T47D (cell line): ENCODE results near the gene ADAMTS8.

ENCODE experiments used
- DNase-seq, 2 experiments: peaks; one replicate each; pipeline versions ENCODE4 v3.0.0 to v3.0.0-alpha.2; 2011 to 2012; ENCODE audit warnings: low read depth in 1 of 2, low spot score in 1 of 2
- JUND ChIP-seq: IDR thresholded peaks from 2 replicates; pipeline ENCODE4 v1.6.1; 2012; ENCODE audit warnings: low read depth
- in situ Hi-C: cut with HindIII; loops from 2 replicates; pipeline ENCODE4 v1.10.0; 2016; ENCODE audit warnings: low sequenced_read_pairs, low pct_unique_long_range_greater_than_20kb

The ADAMTS8 gene

GRCh38 chr11:130408401-130408890, 20.0 kb downstream of the ADAMTS8 start:
- in situ Hi-C loops, result no loop called here
- TF ChIP-seq JUND, result no peak
- no peak for DNase-seq

GRCh38 chr11:130407978-130408377, 20.4 kb downstream of the ADAMTS8 start:
- no peak for TF ChIP-seq JUND
- DNase-seq, result no peak
- in situ Hi-C loops, result no loop called here

- in situ Hi-C loops, result no loop called here
- DNase-seq, result no peak
- no peak for TF ChIP-seq JUND
Observed at GRCh38 chr11:130405428-130405827, 23.0 kb downstream of the ADAMTS8 start.

- in situ Hi-C loops, result no loop called here
- no peak for TF ChIP-seq JUND
- DNase-seq, result no peak
Observed at GRCh38 chr11:130404727-130405126, 23.7 kb downstream of the ADAMTS8 start.

GRCh38 chr11:130403967-130404366, 24.4 kb downstream of the ADAMTS8 start:
- TF ChIP-seq JUND, result no peak
- in situ Hi-C loops, result no loop called here
- DNase-seq, result no peak

GRCh38 chr11:130403271-130403804, 25.1 kb downstream of the ADAMTS8 start:
- no peak for TF ChIP-seq JUND
- peak in 1 of 2 experiments; percentile 42 for DNase-seq
- in situ Hi-C loops, result no loop called here

- no peak for TF ChIP-seq JUND
- DNase-seq, result no peak
- in situ Hi-C loops, result no loop called here
Observed at GRCh38 chr11:130402570-130402969, 25.8 kb downstream of the ADAMTS8 start.

- TF ChIP-seq JUND, result no peak
- peak in 1 of 2 experiments; percentile 49 for DNase-seq
- in situ Hi-C loops, result no loop called here
Observed at GRCh38 chr11:130400781-130401483, 27.5 kb downstream of the ADAMTS8 start.

GRCh38 chr11:130399196-130399595, 29.2 kb downstream of the ADAMTS8 start:
- DNase-seq, result no peak
- TF ChIP-seq JUND, result no peak
- in situ Hi-C loops, result no loop called here

- no peak for DNase-seq
- TF ChIP-seq JUND, result no peak
- in situ Hi-C loops, result no loop called here
Observed at GRCh38 chr11:130397780-130398179, 30.6 kb downstream of the ADAMTS8 start.

- in situ Hi-C loops, result no loop called here
- DNase-seq, result no peak
- TF ChIP-seq JUND, result no peak
Observed at GRCh38 chr11:130396965-130397364, 31.4 kb downstream of the ADAMTS8 start.

GRCh38 chr11:130394615-130395014, 33.8 kb downstream of the ADAMTS8 start:
- TF ChIP-seq JUND, result no peak
- in situ Hi-C loops, result no loop called here
- DNase-seq, result no peak

- DNase-seq, result no peak
- TF ChIP-seq JUND, result no peak
- in situ Hi-C loops, result no loop called here
Observed at GRCh38 chr11:130391711-130392110, 36.7 kb downstream of the ADAMTS8 start.

GRCh38 chr11:130390071-130390758, 38.2 kb downstream of the ADAMTS8 start:
- DNase-seq, result peak; percentile 85 to 93
- in situ Hi-C loops, result no loop called here
- TF ChIP-seq JUND, result no peak
